SK-N-SH (cell line): ENCODE data around the gene ETF1. TPM values are rescaled to one million over a fixed set of nuclear protein-coding genes. Genes with fewer than 3 reads are reported as not detected.

ENCODE experiments used
- CTCF ChIA-PET: fragments of 300-600, 350-600 bp; formaldehyde crosslinking; extraction: SDS; loops from one replicate; lab custom pipeline; 2021; lab: Yijun Ruan, JAX
- POLR2A ChIA-PET: fragments of 350-600 bp; sonication (Branson Sonifier 250); formaldehyde crosslinking; extraction: SDS; loops from one replicate; lab custom pipeline; 2020; ENCODE audit warnings: antibody characterized with exemption, inconsistent platforms; lab: Yijun Ruan, JAX
- DNase-seq: peaks from one replicate; pipeline ENCODE4 v3.0.0; 2012
- H2AFZ ChIP-seq: fragments of 200-600 bp; sonication (generic); 2 replicates; pipeline ENCODE4 v1.8.1; 2016; ENCODE audit warnings: antibody characterized with exemption, mild to moderate bottlenecking, low read depth
- H3F3A ChIP-seq: fragments of 200-600 bp; sonication (generic); replicated peaks from 2 replicates; pipeline ENCODE3; 2016; ENCODE audit warnings: antibody characterized with exemption, mild to moderate bottlenecking; ENCODE audit not compliant: insufficient read depth
- H3K27ac ChIP-seq, 2 experiments: fragments of 200-500 bp in 1 of 2; fragments of 200-600 bp in 1 of 2; sonication (Bioruptor generic) in 1 of 2; sonication (generic), shearing (Covaris generic) in 1 of 2; 2 replicates each; pipeline versions ENCODE4 v1.5.1 to v1.6.1; 2014 to 2016; ENCODE audit warnings: low read depth in 2 of 2, inconsistent platforms in 1 of 2, low read length in 1 of 2, mild to moderate bottlenecking in 1 of 2, mixed read lengths in 1 of 2
- H3K27me3 ChIP-seq: fragments of 200-600 bp; sonication (generic), shearing (Covaris generic); 2 replicates; pipeline ENCODE4 v1.6.1; 2016; ENCODE audit warnings: mixed run types; ENCODE audit not compliant: insufficient read depth
- H3K36me3 ChIP-seq, 2 experiments: fragments of 200-500 bp in 1 of 2; fragments of 200-600 bp in 1 of 2; sonication (Bioruptor generic) in 1 of 2; sonication (generic) in 1 of 2; replicated peaks in 1 of 2; 2 replicates each; pipeline versions ENCODE3 to v1.5.1; 2014 to 2016; ENCODE audit warnings: low read length in 1 of 2, mild to moderate bottlenecking in 1 of 2; ENCODE audit not compliant: insufficient read depth in 2 of 2, control insufficient read depth in 1 of 2
- H3K4me1 ChIP-seq, 2 experiments: fragments of 200-500 bp in 1 of 2; fragments of 200-600 bp in 1 of 2; sonication (Bioruptor generic) in 1 of 2; sonication (generic), shearing (Covaris generic) in 1 of 2; 2 replicates each; pipeline versions ENCODE4 v1.5.1 to v1.6.1; 2014 to 2016; ENCODE audit warnings: low read depth in 1 of 2, low read length in 1 of 2, mixed run types in 1 of 2; ENCODE audit not compliant: insufficient read depth in 2 of 2, control insufficient read depth in 1 of 2
- H3K4me2 ChIP-seq: fragments of 200-600 bp; sonication (generic), shearing (Covaris generic); 2 replicates; pipeline ENCODE4 v1.6.1; 2017; ENCODE audit warnings: mixed run types
- H3K4me3 ChIP-seq, 2 experiments: fragments of 200-500 bp in 1 of 2; fragments of 200-600 bp in 1 of 2; sonication (Bioruptor generic) in 1 of 2; sonication (generic), shearing (Covaris generic) in 1 of 2; 2 replicates each; pipeline versions ENCODE4 v1.5.1 to v1.8.1; 2014 to 2016; ENCODE audit warnings: low read depth in 2 of 2, inconsistent platforms in 1 of 2, low read length in 1 of 2, mild to moderate bottlenecking in 1 of 2, mixed read lengths in 1 of 2, moderate library complexity in 1 of 2
- H3K79me2 ChIP-seq: fragments of 200-600 bp; sonication (generic); 2 replicates; pipeline ENCODE4 v1.8.1; 2017; ENCODE audit warnings: mild to moderate bottlenecking; ENCODE audit not compliant: insufficient read depth
- H3K9ac ChIP-seq: fragments of 200-600 bp; sonication (generic); 2 replicates; pipeline ENCODE4 v1.6.1; 2017; ENCODE audit warnings: mixed run types
- H3K9me2 ChIP-seq: fragments of 200-600 bp; sonication (generic); 2 replicates; pipeline ENCODE4 v1.6.1; 2017; ENCODE audit warnings: mixed run types
- H3K9me3 ChIP-seq: fragments of 200-600 bp; sonication (generic); 2 replicates; pipeline ENCODE4 v1.6.1; 2017; ENCODE audit warnings: mixed run types, mild to moderate bottlenecking, moderate library complexity
- H4K20me1 ChIP-seq: fragments of 200-600 bp; sonication (generic); 2 replicates; pipeline ENCODE4 v1.6.1; 2017; ENCODE audit warnings: mild to moderate bottlenecking, mixed run types; ENCODE audit not compliant: insufficient read depth
- CHD2 ChIP-seq: fragments of 150-350 bp; IDR thresholded peaks from 2 replicates; pipeline ENCODE4 v1.6.1; 2018; ENCODE audit warnings: low read length; ENCODE audit not compliant: partially characterized antibody
- ELF1 ChIP-seq: IDR thresholded peaks from 2 replicates; pipeline ENCODE4 v1.4.0; 2012
- EZH2phosphoT487 ChIP-seq: fragments of 200-600 bp; sonication (generic); IDR thresholded peaks from 2 replicates; pipeline ENCODE4 v1.6.1; 2017; ENCODE audit warnings: low read depth, mixed run types, mild to moderate bottlenecking, antibody characterized with exemption, moderate library complexity, borderline replicate concordance
- FOXJ3 ChIP-seq: sonication (generic); formaldehyde crosslinking; IDR thresholded peaks from 2 replicates; pipeline ENCODE4 v1.5.1; 2020; ENCODE audit warnings: mild to moderate bottlenecking, missing genetic modification reagents
- FOXM1 ChIP-seq: IDR thresholded peaks from 2 replicates; pipeline ENCODE4 v1.4.0; 2012; ENCODE audit warnings: low read depth, mild to moderate bottlenecking
- MXI1 ChIP-seq: IDR thresholded peaks from 2 replicates; pipeline ENCODE4 v1.6.1; 2012; ENCODE audit warnings: mild to moderate bottlenecking, low read depth, low read length, improper control_type of control experiment
- NFIC ChIP-seq: IDR thresholded peaks from 2 replicates; pipeline ENCODE4 v1.4.0; 2012; ENCODE audit warnings: borderline replicate concordance
- NRF1 ChIP-seq: IDR thresholded peaks from 2 replicates; pipeline ENCODE4 v1.6.1; 2012; ENCODE audit warnings: low read depth, mild to moderate bottlenecking, low read length
- POLR2AphosphoS5 ChIP-seq: IDR thresholded peaks from 2 replicates; pipeline ENCODE4 v1.6.1; 2012; ENCODE audit warnings: low read depth, low read length
- RFX5 ChIP-seq: IDR thresholded peaks from 2 replicates; pipeline ENCODE4 v1.6.1; 2012; ENCODE audit warnings: mild to moderate bottlenecking, improper control_type of control experiment, low read length
- RXRA ChIP-seq: IDR thresholded peaks from 2 replicates; pipeline ENCODE4 v1.4.0; 2012; ENCODE audit warnings: low read depth, mild to moderate bottlenecking, borderline replicate concordance
- SIN3A ChIP-seq: IDR thresholded peaks from 2 replicates; pipeline ENCODE4 v1.6.1; 2012; ENCODE audit warnings: low read depth, mild to moderate bottlenecking, low read length, moderate library complexity, borderline replicate concordance
- SMC3 ChIP-seq: IDR thresholded peaks from 2 replicates; pipeline ENCODE4 v1.6.1; 2012; ENCODE audit warnings: low read depth, low read length, improper control_type of control experiment
- TAF1 ChIP-seq: IDR thresholded peaks from 2 replicates; pipeline ENCODE4 v1.6.1; 2012; ENCODE audit warnings: low read depth, mild to moderate bottlenecking, low read length, moderate library complexity, borderline replicate concordance
- TEAD4 ChIP-seq: IDR thresholded peaks from 2 replicates; pipeline ENCODE4 v1.4.0; 2012; ENCODE audit warnings: mild to moderate bottlenecking, borderline replicate concordance; ENCODE audit not compliant: insufficient read depth
- YY1 ChIP-seq: IDR thresholded peaks from 2 replicates; pipeline ENCODE4 v1.4.0; 2012; ENCODE audit warnings: low read depth, mild to moderate bottlenecking
- whole genome bisulfite sequencing: methylation state at CpG from one replicate; pipeline ENCODE4 v1.1.6; 2017; ENCODE audit warnings: low lambda C conversion rate; 5-methylcytosine and 5-hydroxymethylcytosine counted together
- polyA plus RNA-seq, 3 experiments: library from polyadenylated mRNA; depleted of rRNA; stranded (reverse); fragments of >200 nt; gene quantifications; 2 replicates each; pipeline ENCODE4 v1.2.3, GENCODE V29; 2012
- TF ChIP-seq, protein P1 (sequence below): fragments of 150-350 bp; IDR thresholded peaks from 2 replicates; pipeline ENCODE4 v1.6.1; 2016; ENCODE audit warnings: mild to moderate bottlenecking, low read depth, low read length
- TF ChIP-seq, protein P2 (sequence below): IDR thresholded peaks from 2 replicates; pipeline ENCODE4; 2012
- TF ChIP-seq, protein P3 (sequence below): IDR thresholded peaks from 2 replicates; pipeline ENCODE4 v1.4.0; 2012; ENCODE audit warnings: low read depth
- TF ChIP-seq, protein P4 (sequence below): IDR thresholded peaks from 2 replicates; pipeline ENCODE4 v1.4.0; 2012; ENCODE audit warnings: low read depth, borderline replicate concordance
- TF ChIP-seq, protein P5 (sequence below): fragments of 200-600 bp; sonication (generic); IDR thresholded peaks from 2 replicates; pipeline ENCODE4 v1.6.1; 2017; ENCODE audit warnings: antibody characterized with exemption, mild to moderate bottlenecking, moderate library complexity

Gene ETF1
- polyA plus RNA-seq, 1 of the 3 experiments (the other 2 are of a cell fraction), result 36.7 TPM

DNA sequence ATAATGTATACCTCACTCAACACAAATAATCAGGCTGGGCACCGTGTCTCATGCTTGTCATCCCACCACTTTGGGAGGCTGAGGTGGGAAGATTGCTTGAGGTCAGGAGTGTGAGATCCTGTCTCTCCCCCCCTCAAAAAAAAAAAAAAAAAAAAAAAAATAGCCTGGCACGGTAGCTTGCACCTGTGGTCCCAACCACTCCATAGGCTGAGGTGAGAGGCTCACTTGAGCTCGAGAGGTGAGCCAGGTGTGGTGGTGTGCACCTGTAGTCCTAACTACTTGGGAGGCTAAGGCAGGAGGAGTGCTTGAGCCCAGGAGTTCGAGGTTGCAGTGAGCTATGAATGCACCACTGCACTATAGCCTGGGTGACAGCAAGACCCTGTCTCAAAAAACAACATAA lies 9.6 kb upstream of the ETF1 start:
- no peak overlapping the region for H3K4me3 ChIP-seq
- H3K4me2 ChIP-seq, result no peak overlapping the region
- no peak overlapping the region for H3K9ac ChIP-seq
- peaks cover 40 to 41% of the 10 kb centered on the region in 2 experiments for H3K36me3 ChIP-seq
- H3K4me1 ChIP-seq, result no peaks in the 10 kb centered on the region
- no peaks in the 10 kb centered on the region for H3K27me3 ChIP-seq
- H3K27ac ChIP-seq, result no peak overlapping the region
- CTCF ChIA-PET, result interaction anchor here (1.1 kb wide), 1 partner anchor 103 kb away, joined by 3 read pairs; no protein-coding TSS in a partner anchor
- POLR2A ChIA-PET, result interaction anchor here (0.7 to 1.6 kb wide), 2 partner anchors 7 to 23 kb away, joined by 4 to 5 read pairs; partner anchors contain the start of gene HSPA9
- no peak for TF ChIP-seq MXI1
- no peak for TF ChIP-seq EZH2phosphoT487
- TF ChIP-seq, protein P1, sequence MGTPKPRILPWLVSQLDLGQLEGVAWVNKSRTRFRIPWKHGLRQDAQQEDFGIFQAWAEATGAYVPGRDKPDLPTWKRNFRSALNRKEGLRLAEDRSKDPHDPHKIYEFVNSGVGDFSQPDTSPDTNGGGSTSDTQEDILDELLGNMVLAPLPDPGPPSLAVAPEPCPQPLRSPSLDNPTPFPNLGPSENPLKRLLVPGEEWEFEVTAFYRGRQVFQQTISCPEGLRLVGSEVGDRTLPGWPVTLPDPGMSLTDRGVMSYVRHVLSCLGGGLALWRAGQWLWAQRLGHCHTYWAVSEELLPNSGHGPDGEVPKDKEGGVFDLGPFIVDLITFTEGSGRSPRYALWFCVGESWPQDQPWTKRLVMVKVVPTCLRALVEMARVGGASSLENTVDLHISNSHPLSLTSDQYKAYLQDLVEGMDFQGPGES, result no peak
- TF ChIP-seq FOXJ3 (CRISPR knock-in tag), result no peak
- TF ChIP-seq, protein P2, sequence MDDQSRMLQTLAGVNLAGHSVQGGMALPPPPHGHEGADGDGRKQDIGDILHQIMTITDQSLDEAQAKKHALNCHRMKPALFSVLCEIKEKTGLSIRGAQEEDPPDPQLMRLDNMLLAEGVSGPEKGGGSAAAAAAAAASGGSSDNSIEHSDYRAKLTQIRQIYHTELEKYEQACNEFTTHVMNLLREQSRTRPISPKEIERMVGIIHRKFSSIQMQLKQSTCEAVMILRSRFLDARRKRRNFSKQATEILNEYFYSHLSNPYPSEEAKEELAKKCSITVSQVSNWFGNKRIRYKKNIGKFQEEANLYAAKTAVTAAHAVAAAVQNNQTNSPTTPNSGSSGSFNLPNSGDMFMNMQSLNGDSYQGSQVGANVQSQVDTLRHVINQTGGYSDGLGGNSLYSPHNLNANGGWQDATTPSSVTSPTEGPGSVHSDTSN, result no peak
- H3K79me2 ChIP-seq, result peaks cover 36% of the 10 kb centered on the region; the same call in 1 of the 2 replicates
- 91% methylated on average over 4 of the region's 4 CpGs for WGBS
- no peak overlapping the region for H2AFZ ChIP-seq
- H4K20me1 ChIP-seq, result no peaks in the 10 kb centered on the region; the same call in 1 of the 2 replicates
- peaks cover 60% of the 10 kb centered on the region for H3F3A ChIP-seq
- no peak for DNase-seq
- H3K9me2 ChIP-seq, result no peaks in the 10 kb centered on the region
- H3K9me3 ChIP-seq, result no peaks in the 10 kb centered on the region

DNA sequence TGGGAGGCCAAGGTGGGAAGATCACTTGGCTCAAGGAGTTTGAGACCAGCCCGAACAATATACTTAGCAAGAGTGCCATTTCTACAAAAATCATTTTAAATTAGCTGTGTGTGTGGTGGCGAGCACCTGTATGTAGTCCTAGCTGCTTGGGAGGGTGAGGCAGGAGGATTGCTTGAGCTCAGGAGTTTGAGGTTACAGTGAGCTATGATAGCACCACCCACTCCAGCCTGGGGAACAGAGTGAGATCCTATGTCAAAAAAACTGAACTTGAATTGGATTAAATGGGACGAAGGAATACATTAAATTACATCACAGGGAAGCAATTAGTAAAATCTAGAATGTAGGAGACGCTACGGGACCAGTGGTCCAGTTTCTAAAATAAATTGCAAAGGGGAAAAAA lies 6.4 kb upstream of the ETF1 start:
- peaks cover 63% of the 10 kb centered on the region for H3K79me2 ChIP-seq
- H4K20me1 ChIP-seq, result no peaks in the 10 kb centered on the region; the same call in 1 of the 2 replicates
- H3K9me2 ChIP-seq, result no peaks in the 10 kb centered on the region
- H3K27me3 ChIP-seq, result no peaks in the 10 kb centered on the region
- H3K27ac ChIP-seq, result no peak overlapping the region
- ChIA-PET CTCF (interaction anchor here (0.7 to 4.6 kb wide), 7 partner anchors 10 to 104 kb away, joined by 3 to 35 read pairs (median 5); no protein-coding TSS in a partner anchor), POLR2A (no interaction called here)
- H3K4me2 ChIP-seq, result no peak overlapping the region
- no peak for DNase-seq
- no peak overlapping the region for H3K9ac ChIP-seq
- H3K4me1 ChIP-seq, result peaks cover 6 to 13% of the 10 kb centered on the region in 2 experiments; a peak in 2 of 4 replicates
- H2AFZ ChIP-seq, result no peak overlapping the region
- 95% methylated on average over 5 of the region's 5 CpGs for WGBS
- H3K9me3 ChIP-seq, result no peaks in the 10 kb centered on the region
- H3K4me3 ChIP-seq, result no peak overlapping the region
- peaks cover 33% of the 10 kb centered on the region for H3F3A ChIP-seq
- H3K36me3 ChIP-seq, result peaks cover 9% of the 10 kb centered on the region in 2 experiments
- TF ChIP-seq, protein P2, result no peak
- TF ChIP-seq RFX5, result no peak
- TF ChIP-seq CHD2, result no peak
- TF ChIP-seq SMC3, result no peak
- TF ChIP-seq RXRA, result no peak
- no peak for TF ChIP-seq SIN3A
- TF ChIP-seq, protein P3, sequence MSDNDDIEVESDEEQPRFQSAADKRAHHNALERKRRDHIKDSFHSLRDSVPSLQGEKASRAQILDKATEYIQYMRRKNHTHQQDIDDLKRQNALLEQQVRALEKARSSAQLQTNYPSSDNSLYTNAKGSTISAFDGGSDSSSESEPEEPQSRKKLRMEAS, result no peak
- TF ChIP-seq FOXM1, result no peak
- TF ChIP-seq TEAD4, result no peak
- TF ChIP-seq FOXJ3 (CRISPR knock-in tag), result no peak
- TF ChIP-seq POLR2AphosphoS5, result no peak
- no peak for TF ChIP-seq NFIC
- TF ChIP-seq, protein P4, sequence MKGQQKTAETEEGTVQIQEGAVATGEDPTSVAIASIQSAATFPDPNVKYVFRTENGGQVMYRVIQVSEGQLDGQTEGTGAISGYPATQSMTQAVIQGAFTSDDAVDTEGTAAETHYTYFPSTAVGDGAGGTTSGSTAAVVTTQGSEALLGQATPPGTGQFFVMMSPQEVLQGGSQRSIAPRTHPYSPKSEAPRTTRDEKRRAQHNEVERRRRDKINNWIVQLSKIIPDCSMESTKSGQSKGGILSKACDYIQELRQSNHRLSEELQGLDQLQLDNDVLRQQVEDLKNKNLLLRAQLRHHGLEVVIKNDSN, result no peak
- no peak for TF ChIP-seq NRF1
- TF ChIP-seq, protein P5, sequence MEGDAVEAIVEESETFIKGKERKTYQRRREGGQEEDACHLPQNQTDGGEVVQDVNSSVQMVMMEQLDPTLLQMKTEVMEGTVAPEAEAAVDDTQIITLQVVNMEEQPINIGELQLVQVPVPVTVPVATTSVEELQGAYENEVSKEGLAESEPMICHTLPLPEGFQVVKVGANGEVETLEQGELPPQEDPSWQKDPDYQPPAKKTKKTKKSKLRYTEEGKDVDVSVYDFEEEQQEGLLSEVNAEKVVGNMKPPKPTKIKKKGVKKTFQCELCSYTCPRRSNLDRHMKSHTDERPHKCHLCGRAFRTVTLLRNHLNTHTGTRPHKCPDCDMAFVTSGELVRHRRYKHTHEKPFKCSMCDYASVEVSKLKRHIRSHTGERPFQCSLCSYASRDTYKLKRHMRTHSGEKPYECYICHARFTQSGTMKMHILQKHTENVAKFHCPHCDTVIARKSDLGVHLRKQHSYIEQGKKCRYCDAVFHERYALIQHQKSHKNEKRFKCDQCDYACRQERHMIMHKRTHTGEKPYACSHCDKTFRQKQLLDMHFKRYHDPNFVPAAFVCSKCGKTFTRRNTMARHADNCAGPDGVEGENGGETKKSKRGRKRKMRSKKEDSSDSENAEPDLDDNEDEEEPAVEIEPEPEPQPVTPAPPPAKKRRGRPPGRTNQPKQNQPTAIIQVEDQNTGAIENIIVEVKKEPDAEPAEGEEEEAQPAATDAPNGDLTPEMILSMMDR, result no peak
- TF ChIP-seq YY1, result no peak
- no peak for TF ChIP-seq ELF1
- TF ChIP-seq TAF1, result no peak
